Measurements from ENCODE around the gene PRKCG.
"Not testable (repeated sequence)": the region's sequence is repeated elsewhere in the genome, so short reads cannot be mapped to it uniquely, and the experiment has no call there.

The PRKCG gene

GRCh38 chr19:53944933-53945332 is 62.9 kb downstream of the PRKCG start:
- no peak for DNase-seq (ENCODE audit: low read depth in 2 of 2)

DNA sequence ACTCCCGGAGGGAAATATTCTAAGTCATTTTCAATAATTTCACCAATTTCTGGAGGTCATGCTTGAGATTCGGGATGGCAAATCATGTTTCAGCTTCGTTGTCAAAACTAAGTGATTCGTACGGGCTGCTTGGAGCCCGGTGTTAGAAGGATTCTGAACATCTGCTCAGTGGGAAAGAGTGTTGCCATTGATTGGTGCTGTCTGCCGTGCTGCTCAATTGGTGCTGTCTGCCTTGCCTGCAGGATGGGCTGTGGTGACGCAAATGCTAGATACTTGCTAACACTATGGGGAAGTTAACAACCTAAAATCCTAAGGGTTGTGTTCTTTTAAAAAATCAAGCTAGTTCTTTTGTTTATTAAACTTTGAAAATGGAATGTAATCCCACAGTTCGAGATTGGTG is 63.4 kb downstream of the PRKCG start:
- no peak for DNase-seq (ENCODE audit: low read depth in 2 of 2)

- no peak for DNase-seq (ENCODE audit: low read depth in 2 of 2)
These were observed 64.0 kb downstream of the PRKCG start for GRCh38 chr19:53945998-53946397.

DNA sequence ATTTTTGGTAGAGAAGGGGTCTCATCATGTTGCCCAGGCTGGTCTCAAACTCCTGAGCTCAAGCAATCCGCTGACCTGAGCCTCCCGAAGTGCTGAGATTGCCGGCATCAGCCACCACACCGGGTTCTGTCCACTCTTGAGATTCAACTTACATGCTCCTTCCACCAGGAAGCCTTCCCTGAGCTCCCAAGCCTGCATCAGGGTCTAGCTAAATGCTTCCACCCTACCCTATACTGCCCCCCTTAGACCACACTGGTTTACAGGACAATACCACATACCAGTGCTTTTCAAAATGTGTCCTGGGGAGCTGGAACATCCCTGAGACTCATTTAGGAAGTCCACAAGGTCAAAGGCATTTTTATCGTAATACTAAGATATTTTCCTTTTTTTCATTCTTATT is 65.6 kb downstream of the PRKCG start:
- DNase-seq (ENCODE audit: low read depth in 2 of 2) = no peak

DNA sequence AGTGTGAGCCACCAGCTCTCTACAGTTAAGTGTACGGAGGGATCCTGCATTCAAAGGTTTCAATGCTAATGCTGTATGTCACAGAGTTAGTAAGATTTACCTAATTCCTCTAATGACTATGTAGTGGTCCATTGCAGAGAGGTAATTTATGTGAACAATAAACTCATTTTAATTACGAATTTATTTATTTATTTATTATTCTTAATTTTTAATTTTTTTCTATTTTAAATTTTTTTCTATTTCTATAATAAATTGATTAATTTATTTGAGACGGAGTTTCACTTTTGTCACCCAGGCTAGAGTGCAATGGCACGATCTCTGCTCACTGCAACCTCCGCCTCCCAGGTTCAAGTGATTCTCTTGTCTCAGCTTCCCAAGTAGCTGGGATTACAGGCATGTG is 66.6 kb downstream of the PRKCG start:
- DNase-seq (ENCODE audit: low read depth in 2 of 2) = not testable (repeated sequence)

DNA sequence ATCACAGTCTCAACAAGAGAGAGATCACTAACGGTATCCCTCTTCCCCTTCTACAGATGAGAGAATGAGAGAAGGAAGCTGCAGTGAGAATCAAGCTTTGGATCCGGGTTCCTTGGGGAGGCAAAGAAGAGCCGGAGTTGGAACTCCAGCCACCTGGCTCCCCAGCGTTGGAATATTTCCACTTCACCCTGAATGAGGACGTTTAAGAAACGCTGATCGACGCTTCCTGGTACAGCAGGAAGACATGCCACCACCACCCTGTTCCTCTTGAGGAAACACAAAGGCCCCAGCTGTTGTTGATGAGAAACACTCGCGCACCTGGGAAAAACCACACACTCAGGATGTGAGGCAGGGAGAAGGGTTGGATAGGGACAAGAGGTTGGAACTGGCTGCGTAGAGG is 69.4 kb downstream of the PRKCG start:
- no peak for DNase-seq (ENCODE audit: low read depth in 2 of 2)

GRCh38 chr19:53951947-53952346 is 70.0 kb downstream of the PRKCG start:
- DNase-seq (ENCODE audit: low read depth in 2 of 2) = no peak

- no peak for DNase-seq (ENCODE audit: low read depth in 2 of 2)
These were observed 71.4 kb downstream of the PRKCG start for GRCh38 chr19:53953383-53953782.
